ENCODE measurements around the gene HOXB7.

The HOXB7 gene

DNA sequence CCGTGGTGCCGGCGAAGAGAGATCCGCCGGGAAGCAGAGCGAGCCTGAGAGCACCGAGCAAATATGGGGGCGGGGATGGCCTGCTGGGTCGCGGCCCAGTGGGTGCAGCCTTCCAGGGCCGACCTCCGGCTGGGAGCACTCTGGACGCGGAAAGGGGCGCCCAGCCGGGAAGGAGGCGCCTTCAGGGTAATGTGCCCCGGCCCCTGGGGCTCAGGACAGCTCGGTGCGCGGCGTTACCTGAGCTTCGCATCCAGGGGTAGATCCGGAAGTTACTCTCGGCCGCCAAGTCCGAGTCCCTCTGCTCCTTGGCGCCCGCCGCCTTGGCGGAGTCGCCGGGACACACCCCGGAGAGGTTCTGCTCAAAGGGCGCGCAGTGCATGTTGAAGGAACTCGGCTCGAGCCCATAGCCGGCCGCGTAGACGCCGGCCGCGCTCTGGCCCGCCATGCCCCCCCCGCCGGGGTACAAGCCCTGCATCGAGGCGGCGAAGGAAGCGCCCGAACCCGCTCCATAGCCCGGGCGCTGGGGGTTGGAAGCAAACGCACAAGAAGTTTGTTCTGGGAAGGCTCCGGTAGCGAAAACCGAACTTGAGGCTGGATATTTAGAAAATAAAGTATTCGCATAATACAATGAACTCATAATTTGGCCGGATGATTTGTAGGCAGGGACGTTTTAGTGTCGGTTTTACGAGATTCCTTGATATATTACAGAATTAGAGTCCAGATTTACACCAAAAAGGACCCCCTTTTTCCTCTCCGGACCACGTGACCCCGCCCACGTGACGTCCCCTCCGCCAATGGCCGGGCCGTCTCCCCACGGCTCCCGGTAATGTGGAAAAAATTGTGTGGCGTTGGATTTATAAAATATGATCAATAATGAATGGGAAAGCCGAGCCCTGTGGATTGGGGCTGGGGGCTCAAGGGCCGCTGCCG, at the start of gene HOXB7:
Gene HOXB7, minus strand, starts transcription at position 736 of the 930 bp plus-strand sequence. Its CDS starts 99 bp downstream, at position 637.
- peak; percentile 66 to 75 for DNase-seq

DNA sequence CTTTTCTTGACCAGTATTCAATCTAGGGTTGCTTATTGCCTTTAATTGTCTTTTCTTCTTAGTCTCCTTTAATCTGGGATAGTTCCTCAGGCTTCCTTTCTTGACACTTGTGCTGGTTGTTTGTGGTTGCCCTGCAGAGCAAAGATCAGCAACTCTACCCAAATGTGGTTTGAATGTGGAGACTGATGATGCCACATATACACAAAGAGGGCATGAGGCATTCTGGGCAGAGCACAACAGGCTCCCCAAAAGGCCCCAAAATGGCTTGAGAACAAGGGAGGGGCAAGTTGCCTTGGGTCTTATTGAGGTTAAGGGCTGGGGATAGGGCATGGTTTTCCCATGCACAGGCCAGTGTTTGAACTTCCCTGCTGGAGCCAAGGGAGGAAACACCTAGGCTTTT, 45.1 kb upstream of the HOXB7 start:
- no peak for DNase-seq

DNA sequence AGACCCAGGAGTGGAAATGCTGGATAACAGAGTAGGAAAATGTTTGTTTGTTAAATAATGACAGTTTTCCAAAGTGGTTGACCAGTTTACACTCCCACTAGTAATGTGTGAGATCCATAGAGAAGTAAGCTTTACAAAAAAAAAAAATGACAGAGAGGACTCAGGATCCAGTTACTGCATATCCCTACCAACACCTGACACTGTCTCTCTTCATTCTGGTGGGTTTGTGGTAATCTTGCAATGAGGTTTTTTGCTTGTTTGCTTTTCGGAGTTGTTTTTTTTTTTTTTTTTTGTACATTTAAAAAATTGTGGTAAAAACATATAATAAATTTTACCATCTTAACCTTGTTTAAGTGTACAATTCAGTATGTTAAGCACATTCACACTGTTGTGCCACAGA, 38.9 kb upstream of the HOXB7 start:
- DNase-seq: no peak

DNA sequence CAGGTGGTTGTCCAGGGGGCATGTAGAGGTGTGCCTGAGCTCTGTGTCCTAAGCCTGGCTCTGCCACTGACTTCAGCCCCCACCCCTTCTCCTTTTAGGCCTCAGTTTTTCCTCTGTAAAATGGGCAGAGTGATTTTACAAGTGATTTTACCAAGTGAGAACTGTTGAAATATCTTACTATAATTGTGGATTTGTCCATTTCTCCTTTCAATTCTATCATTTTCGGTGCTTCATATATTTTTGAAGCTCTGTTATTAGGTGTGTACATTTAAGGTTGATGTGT, 37.1 kb upstream of the HOXB7 start:
- DNase-seq: no peak

DNA sequence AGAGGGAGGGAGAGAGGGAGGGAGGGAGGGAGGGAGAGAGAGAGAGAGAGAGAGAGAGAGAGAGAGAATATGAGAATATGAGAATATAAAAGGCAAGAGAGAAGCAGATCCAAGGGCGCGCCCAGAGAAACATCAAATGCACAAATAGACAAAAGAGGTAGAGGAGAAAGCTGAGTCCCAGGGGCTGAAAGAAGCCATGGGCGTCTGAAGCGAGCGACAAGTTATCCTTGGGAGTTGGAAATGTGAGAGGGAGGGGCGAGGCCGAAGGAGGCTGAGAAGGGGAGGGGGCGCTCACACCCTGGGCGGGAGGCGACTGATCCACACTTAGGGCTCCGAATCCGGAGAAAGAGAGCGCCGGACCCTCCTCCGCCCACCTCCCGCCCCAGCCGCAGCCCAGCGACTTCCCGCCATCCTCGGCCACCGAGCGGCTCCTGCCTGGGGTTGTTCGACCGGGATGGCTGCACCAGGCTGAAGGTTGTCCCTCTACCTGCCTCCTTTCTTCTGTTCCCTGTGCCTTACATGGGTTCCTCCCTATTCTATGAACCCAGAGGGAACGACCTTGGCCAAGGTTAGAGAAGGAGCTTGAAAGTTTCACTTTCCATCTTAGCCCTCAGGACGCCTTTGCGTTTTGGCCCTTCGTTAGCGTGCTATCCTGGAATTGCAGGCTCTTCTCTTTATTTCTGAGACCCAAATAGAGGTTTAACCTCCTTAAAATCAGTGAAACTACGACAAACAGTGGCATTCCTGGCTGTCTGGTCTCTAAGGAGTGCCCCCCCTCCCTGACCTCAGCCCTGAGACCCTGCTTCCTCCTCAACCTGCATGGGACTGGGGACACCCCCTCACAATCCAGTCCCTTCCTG, 36.5 kb upstream of the HOXB7 start:
- peak; percentile 25 to 41 for DNase-seq

DNA sequence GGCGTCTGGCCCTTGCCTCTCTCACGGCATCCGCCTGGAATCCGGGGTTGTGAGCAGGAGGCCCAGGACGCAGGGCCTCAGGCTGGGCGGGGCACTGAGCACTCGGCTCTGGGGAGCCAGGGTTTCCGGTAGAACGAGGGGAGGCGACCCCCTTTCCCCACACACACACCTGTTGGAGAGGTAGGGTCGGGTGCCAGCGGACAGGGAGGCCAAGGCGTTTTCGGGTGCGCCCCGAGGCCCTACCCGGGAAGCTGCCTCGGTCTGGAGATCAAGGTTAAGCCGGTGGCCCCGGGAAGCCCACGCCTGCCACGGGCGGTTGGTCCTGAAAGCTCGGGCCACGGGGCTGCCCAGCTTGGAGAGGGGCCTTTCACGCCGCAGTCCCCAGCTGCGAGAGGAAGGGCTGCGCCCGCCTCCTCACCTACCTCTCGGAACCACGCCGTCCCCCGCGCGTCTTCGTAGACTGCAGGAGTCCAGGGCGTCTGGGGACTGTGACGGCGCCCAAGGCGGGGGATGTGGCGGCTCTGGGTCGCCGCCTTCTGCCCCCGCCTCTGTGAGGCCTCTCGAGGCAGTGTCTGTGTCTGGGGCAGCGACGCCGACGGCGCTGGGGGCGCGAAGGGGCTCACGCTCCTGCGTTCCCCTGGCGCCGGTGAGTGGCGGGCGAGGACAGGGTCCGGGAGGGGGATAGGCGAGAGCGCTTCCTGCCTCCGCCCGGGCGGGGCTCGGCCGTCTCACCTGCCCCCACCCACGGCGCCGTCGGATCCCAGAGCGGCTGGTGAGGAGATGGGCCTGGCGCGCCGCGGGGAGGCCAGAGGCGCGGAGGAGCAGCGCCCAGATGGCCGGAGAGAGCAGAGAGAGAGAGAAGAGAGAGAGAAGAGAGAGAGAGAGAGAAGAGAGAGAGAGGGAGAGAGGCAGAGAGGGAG, 35.6 kb upstream of the HOXB7 start:
- peak; percentile 74 to 86 for DNase-seq

DNA sequence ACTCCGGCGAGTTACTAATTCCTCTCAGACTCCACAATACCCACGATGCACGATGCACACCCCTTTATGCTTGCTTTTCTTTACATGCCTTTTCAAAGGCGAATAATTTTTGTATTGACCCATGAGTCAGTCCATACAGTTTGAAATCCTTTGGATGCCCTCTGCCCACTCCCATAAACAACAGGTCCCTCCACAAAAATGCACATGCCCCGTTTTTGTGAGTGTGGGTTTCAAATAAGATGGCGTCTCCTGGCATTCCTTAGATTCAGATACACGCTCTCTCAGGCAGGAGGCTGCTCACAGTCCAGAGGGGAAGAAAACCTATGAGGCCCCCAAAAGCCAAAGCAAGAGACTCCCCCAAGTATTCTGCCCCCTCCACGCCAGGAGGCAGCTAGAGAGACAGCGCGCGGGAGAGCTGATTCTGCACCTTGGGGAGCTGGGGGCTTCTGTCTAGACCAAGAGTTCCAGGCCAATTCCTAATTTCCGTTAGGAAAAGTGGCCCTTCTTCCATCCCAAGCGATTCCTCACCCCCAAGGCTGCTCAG, 34.9 kb upstream of the HOXB7 start:
- no peak for DNase-seq

DNA sequence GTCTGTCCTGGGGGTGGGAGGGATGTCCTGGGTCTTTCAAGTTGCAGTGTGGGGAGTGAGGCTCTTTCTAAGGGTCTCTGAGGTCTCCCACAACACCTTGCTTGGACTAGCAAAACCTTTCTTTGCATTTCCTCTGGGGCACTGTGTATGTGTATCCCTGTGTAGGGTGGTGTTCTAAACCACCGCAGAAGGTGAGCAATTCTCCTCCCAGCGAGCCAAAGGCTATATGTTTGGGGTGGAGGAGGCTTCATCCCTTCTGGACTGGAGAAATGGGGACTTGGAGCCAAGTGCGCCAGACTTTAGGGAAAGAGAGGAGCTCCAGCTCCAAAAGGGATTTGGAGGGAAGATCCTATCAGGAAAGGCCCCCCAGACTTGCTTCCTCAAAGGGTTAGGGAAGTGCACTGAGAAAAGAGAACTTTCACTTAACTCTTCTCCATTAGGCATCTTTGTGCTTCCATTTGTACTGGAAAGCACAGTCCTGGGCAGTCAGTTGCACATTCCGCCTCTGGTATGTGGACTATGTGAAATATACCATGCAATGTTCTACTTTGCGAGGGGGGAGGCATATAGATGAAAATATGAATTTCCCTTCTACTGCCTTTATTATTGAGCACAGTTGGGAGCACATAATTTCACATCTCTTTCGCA, 34.2 kb upstream of the HOXB7 start:
- DNase-seq: no peak

DNA sequence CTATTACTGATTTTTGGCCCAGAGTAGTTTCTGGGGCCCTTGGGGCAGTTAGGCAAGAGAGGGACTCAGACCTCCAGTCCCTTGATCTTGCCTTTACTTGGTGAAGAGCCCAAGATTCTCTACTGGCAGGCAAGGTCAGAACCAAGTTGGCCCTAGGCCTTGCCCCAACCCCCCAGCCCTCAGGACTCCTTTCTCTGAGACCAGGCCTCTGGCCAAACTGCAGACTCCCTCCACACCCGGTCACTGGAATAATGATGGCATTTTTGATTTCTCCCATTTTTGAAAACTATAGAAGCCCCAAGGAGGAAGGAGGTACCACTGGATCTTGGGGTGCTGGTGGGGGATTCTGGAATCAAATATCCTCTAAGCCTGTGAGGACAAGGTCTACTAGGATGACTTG, 33.3 kb upstream of the HOXB7 start:
- DNase-seq: no peak

DNA sequence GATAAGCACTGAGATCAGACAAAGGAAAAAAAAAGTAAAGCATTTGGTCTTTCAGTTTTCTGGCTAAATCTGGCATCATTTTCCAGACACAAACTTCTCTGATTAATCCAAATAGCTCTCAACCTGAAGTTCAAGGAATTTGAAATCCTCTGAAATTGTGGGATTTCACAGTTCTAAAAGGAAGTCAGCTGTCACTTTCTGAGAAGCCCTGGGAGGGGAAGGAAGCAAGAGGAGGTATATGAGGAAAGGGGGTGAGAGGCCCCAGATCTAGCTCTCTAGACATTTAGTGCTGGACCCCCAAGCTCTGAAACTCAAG, 32.8 kb upstream of the HOXB7 start:
- DNase-seq: no peak

DNA sequence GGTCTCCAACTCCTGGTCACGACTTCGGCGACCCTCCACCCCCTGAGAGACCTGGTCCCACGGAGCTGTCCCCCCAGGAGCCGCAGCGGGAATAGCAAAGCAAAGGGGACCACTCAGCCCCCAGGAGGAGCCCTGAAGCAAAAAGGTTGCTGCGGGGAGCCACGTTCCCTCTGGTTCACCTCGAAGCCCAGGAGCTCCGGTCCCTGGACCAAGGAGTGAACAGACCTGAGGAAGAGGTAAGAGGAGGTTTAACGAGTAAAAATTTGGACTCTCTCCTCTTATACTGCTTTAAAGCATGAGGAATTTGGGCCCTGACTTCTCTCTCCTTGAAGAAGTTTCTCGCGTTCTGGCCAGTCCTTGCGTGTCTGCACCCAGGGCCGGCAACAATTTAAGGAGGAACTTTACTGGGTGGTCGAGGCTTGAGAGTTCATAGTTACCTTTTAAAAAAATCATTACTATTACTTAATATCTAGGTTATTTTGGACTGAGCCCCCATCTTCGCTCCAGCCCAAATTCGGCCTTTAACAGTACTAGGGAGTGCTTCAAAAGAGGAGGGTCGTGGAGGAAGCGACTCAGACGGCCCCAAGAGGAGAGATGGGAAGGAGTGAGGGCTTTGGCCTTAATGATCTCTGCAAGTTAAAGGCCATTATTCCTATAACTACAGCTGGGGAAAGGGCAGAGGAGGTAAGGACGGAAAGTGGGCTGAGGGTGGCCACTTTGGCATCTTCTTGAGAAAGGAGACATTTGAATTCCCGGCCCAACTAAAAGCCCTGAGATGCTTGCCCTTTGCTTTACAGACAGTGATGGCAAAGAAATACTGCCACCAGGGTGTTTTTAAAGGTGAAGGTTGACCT, 32.3 kb upstream of the HOXB7 start:
- no peak for DNase-seq

DNA sequence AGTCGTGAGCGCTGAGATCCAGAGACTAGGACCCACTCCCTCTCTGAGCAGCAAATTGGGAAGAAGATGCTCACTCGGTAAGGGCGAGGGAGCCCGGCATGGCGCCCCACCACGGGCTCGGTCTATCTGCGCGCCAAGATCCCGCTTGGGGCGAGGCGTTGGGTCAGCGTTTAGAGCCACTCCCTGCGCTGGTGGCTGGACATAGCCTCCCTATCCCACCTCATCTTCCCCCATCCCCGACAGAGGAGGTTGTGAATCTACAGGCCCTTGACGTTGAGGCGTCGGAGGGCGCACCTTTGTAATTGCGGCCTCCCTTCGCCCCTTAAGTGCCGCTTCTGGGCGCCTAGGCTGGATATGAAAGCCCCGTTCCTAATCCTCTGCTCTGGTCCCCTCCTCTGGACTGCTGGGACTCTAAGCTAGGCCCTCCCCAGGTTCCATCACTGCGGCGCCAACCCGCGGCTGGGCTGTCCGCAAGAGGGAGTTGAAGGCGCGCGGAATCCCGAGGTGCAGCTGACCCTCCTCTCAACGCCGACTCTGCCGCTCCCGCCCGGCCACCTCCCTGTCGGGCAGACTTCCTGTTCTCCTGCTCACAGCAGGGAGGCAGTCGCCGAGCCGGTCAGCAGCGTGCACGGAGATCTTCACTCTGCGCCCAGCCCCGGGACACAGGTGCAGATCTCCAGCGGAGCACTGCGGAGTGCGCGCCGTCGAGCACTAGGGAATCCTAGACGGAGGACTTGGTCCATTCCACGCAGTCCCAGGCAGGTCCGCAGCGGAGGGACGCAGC, 31.4 kb upstream of the HOXB7 start:
- DNase-seq: no peak

DNA sequence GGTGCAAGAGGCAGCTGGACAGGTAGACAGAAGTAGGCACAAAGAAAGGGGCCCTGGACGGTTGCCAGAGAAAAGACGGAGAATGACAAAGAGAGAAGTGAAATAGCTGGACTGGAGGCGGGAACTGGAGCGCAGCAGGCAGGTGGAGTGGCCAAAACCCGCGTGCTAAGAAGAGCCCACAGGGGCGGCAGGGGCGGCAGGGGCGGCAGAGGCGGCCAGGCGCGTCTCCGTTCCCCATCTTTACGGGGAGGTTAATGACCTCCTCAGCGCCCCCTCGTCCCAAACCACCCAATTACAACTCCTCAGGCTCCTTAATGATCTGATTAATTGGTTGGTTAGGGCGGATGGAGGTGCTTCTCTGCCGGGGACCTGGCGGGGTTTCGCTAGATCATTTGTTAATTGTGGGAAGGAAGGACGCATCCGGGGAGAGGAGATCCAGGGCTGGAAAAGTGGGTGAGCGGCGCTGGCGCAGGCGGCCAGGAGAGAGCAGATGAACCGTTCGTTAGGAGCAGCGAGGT, 30.8 kb upstream of the HOXB7 start:
- DNase-seq: no peak

DNA sequence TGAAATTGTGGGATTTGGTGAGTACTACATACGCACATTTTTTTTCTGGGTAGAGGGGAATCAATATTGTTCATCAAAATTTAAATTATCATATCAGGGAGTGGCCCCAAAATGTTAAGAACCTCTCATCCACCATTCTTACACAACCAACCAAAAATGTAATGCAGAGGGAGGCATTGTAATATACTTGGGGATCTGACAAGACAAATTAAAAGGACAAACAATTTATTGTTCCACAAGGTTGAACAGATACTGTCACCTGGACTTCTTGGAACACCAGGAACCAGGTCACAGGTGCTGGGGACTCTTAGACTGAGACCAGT, 30.0 kb upstream of the HOXB7 start:
- no peak for DNase-seq

DNA sequence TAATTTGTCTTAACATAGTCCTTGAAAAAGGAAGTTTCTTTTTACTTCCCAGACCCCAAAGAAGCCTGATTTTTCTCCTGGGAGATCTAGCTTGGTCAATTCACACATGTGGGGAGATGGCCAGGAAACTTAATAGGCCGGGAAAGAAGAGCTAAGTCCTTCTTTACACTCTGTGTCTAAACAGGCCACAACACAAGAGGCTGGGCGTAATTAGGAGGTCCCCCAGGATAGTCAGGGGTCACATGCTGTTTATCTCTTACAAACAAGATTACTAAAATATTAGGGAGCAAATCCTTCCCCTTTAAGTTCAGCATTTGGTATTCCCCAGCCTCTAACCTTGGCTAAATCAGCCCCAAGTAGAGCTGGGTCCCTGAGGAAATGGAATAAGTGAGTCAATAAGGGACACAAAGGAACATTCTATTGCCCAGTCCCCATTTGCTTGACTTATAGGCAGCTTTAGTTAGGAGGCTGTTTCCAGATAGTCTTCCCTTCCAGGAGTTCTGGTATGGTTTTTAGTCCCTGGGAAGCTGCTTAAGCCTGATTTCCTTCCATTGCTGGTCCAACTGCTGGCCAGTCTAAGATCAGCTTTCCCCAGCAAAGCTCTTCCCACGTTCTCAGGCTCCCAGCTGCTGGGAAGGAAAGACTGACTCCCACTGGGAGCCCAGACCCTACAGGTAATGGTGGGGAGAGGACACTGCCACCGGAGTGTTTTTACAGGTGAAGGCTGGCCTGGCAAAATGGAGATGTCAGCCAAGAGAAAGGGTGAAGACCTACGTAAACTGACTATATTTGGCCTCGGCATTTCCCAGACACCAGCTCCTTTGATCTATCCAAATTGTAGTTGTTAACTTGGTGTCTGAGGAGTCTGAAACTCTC, 29.4 kb upstream of the HOXB7 start:
- no peak for DNase-seq

DNA sequence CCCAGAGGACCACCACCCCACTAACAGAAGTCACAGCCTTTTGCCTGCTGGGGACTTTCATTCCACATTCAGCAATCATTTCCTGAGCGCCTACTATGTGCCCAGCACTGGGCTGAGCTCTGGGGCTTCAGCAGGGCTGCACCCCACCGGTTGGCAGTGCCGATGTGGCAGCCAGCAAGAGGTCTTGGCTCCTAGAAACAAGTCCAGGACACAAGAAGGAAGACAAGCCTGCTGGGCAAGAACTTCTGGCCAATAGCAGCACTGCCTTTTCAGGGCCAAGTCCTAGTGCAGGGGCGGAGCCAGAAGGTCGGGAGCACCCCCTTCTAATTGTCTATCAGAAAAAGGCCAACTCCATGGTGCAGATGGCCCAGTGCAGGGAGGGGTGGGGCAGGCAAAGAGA, 28.3 kb upstream of the HOXB7 start:
- no peak for DNase-seq

DNA sequence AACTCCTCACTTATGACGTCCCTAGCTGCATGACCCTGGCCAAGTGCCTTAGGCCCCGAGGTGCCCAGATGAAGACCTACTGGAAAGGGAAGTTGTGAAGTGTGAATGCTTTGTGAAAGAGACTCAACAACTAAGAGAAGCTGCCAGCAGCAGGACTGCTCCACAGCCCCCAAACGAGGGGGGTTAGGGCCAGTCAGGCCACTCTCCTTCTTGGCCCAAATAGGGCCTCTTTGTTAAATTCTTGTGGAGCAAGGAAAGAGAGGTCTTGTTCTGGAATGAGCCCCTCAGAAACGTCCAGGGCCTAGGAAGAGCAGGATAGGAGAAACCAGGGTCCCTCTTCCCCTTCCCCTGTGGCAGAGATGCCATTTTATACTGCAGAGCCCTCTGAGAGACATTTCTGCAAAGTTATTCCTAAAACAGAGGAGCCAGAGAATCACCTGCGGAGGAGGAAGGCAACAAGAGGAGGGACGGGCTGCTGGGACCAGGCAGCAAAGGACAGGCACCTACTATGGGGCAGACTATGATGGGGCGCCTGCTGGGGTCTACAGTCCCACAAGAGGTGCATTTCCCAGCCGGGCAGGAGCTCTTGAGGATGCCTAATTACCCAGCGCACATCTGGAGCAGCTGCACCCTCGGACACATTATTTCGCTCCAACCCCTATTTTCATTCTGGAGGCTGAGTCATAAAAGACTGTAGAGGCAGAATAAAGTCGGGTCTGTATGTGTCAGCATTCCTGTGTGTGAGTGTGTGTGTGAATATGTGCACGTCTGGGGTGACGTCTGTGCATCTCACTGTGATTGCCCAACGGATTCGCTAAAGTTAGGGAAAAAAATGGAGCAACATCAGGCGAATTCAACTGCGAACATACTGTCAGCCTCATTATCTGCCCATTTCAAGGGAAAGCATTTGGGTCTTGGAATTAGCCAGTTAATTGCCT, 26.8 kb upstream of the HOXB7 start:
- no peak for DNase-seq

Measured in SHP77 (cell line).